Measurements from ENCODE around the gene OR4C46. TPM values are rescaled to one million over a fixed set of nuclear protein-coding genes. Genes with fewer than 3 reads are reported as not detected.

OR4C46 gene
- polyA plus RNA-seq, 1 donor from 2014 or later: not detected

Other genes starting within 250 kb of the OR4C46 start
- not detected in 2 replicates for gene OR4A5, start 102.8 kb upstream of the OR4C46 start, polyA plus RNA-seq

All from neural cell (in vitro differentiated cells).